Ascending aorta (tissue), 2 donors: ENCODE results near the gene MAP10. TPM values are rescaled to one million over a fixed set of nuclear protein-coding genes. Genes with fewer than 3 reads are reported as not detected.

Source experiments
- DNase-seq, 2 donors: peaks; one replicate each; pipeline ENCODE4 v3.0.0-alpha.2; 2019; ENCODE audit warnings: low spot score in 2 of 2
- H3K27ac ChIP-seq, 2 donors: fragments of 200-600 bp; sonication (generic); one replicate each; pipeline ENCODE4 v1.5.1; 2016 to 2017; ENCODE audit warnings: mild to moderate bottlenecking in 1 of 2
- H3K27me3 ChIP-seq: fragments of 200-600 bp; sonication (generic); one replicate; pipeline ENCODE4 v1.5.1; 2017
- H3K36me3 ChIP-seq, 2 donors: fragments of 200-600 bp; sonication (generic); one replicate each; pipeline ENCODE4 v1.5.1; 2016
- H3K4me1 ChIP-seq, 2 donors: fragments of 200-600 bp; sonication (generic); one replicate each; pipeline ENCODE4 v1.5.1; 2016 to 2017; ENCODE audit warnings: mild to moderate bottlenecking in 1 of 2
- H3K4me3 ChIP-seq, 2 donors: fragments of 200-600 bp; sonication (generic); one replicate each; pipeline ENCODE4 v1.5.1; 2016 to 2017; ENCODE audit warnings: mild to moderate bottlenecking in 1 of 2
- H3K9me3 ChIP-seq, 2 donors: fragments of 200-600 bp; sonication (generic); one replicate each; pipeline ENCODE4 v1.5.1; 2016
- CTCF ChIP-seq, 3 experiments: fragments of 200-600 bp in 2 of 3; fragments of 450-650 bp in 1 of 3; sonication (generic) in 2 of 3; IDR thresholded peaks; one replicate each; pipeline ENCODE4 v1.5.1; 2016 to 2019; ENCODE audit warnings: antibody characterized with exemption in 3 of 3, mild to moderate bottlenecking in 1 of 3, moderate library complexity in 1 of 3
- intact Hi-C: fragments of 100-400 bp; cut with DNase I; formaldehyde crosslinking; loops from one replicate; pipeline ENCODE4 v1.15.1; 2023
- total RNA-seq: library from RNA; depleted of rRNA; stranded (reverse); fragments of >200 nt; gene quantifications from one replicate; pipeline ENCODE4 v1.1.0, GENCODE V29; 2016

MAP10 gene
- total RNA-seq, 1 donor from 2014 or later, result 0.85 TPM

GRCh38 chr1:232767305-232768074, 37.7 kb upstream of the MAP10 start:
- H3K9me3 ChIP-seq, result no peaks in the 10 kb centered on the region
- TF ChIP-seq CTCF (IDR thresholded peaks at IDR 0.05), result no peak
- peak in 1 of 2 donors; percentile 76 for DNase-seq
- no peaks in the 10 kb centered on the region for H3K36me3 ChIP-seq
- peaks cover 0 to 3% of the 10 kb centered on the region in 2 donors for H3K4me1 ChIP-seq
- no peaks in the 10 kb centered on the region for H3K27me3 ChIP-seq
- H3K4me3 ChIP-seq, result no peak overlapping the region
- intact Hi-C loops, result loop anchor here (5.0 kb wide), 2 partner anchors 135 to 185 kb away; partner anchors contain the start of genes NTPCR and SIPA1L2
- H3K27ac ChIP-seq, result peak overlapping the region; percentile 83 to 84

- no peaks in the 10 kb centered on the region for H3K9me3 ChIP-seq
- H3K4me3 ChIP-seq, result no peak overlapping the region
- no peak overlapping the region for H3K27ac ChIP-seq
- intact Hi-C loops, result loop anchor here (5.0 kb wide), 2 partner anchors 136 to 184 kb away; partner anchors contain the start of genes NTPCR and SIPA1L2
- H3K27me3 ChIP-seq, result no peaks in the 10 kb centered on the region
- no peaks in the 10 kb centered on the region for H3K36me3 ChIP-seq
- no peak for DNase-seq
- no peak for TF ChIP-seq CTCF (IDR thresholded peaks at IDR 0.05)
- peaks cover 0 to 3% of the 10 kb centered on the region in 2 donors for H3K4me1 ChIP-seq
Measured at GRCh38 chr1:232768793-232769192, 36.4 kb upstream of the MAP10 start.

GRCh38 chr1:232769733-232770132, 35.5 kb upstream of the MAP10 start:
- no peak for DNase-seq
- Histone ChIP-seq H3K36me3 (no peaks in the 10 kb centered on the region), H3K27ac (no peak overlapping the region), H3K27me3 (no peaks in the 10 kb centered on the region), H3K9me3 (no peaks in the 10 kb centered on the region), H3K4me1 (peaks cover 0 to 3% of the 10 kb centered on the region in 2 donors), H3K4me3 (no peak overlapping the region)
- TF ChIP-seq CTCF (IDR thresholded peaks at IDR 0.05), result no peak
- intact Hi-C loops, result loop anchor here (5.0 kb wide), 2 partner anchors 137 to 183 kb away; partner anchors contain the start of genes NTPCR and SIPA1L2

- Histone ChIP-seq H3K4me3 (no peak overlapping the region), H3K27ac (no peak overlapping the region), H3K27me3 (no peaks in the 10 kb centered on the region), H3K4me1 (no peaks in the 10 kb centered on the region), H3K36me3 (no peaks in the 10 kb centered on the region), H3K9me3 (no peaks in the 10 kb centered on the region)
- TF ChIP-seq CTCF (IDR thresholded peaks at IDR 0.05), result no peak
- no peak for DNase-seq
- intact Hi-C loops, result no loop called here
Measured at GRCh38 chr1:232773752-232774151, 31.5 kb upstream of the MAP10 start.

- TF ChIP-seq CTCF (IDR thresholded peaks at IDR 0.05), result no peak
- H3K4me1 ChIP-seq, result no peaks in the 10 kb centered on the region
- no peaks in the 10 kb centered on the region for H3K27me3 ChIP-seq
- no peak overlapping the region for H3K27ac ChIP-seq
- DNase-seq, result no peak
- H3K9me3 ChIP-seq, result no peaks in the 10 kb centered on the region
- intact Hi-C loops, result no loop called here
- no peak overlapping the region for H3K4me3 ChIP-seq
- no peaks in the 10 kb centered on the region for H3K36me3 ChIP-seq
Measured at GRCh38 chr1:232776526-232777106, 28.6 kb upstream of the MAP10 start.
